Breast epithelium (tissue), 3 donors: ENCODE data around the gene ATP11C.

Source experiments
- POLR2A ChIP-seq: fragments of 450-650 bp; IDR thresholded peaks from one replicate; pipeline ENCODE4 v1.6.1; 2016; ENCODE audit warnings: antibody characterized with exemption, mild to moderate bottlenecking, moderate library complexity
- POLR2AphosphoS5 ChIP-seq, 3 donors: sonication (generic); formaldehyde crosslinking; IDR thresholded peaks; one replicate each; pipeline ENCODE4 v1.6.1; 2017; ENCODE audit warnings: antibody characterized with exemption in 3 of 3
- TF ChIP-seq, protein P1 (sequence below), 3 donors: fragments of 450-650 bp; IDR thresholded peaks; one replicate each; pipeline ENCODE4 v1.5.1; 2016 to 2017; ENCODE audit warnings: antibody characterized with exemption in 3 of 3, mild to moderate bottlenecking in 3 of 3, moderate library complexity in 3 of 3

DNA sequence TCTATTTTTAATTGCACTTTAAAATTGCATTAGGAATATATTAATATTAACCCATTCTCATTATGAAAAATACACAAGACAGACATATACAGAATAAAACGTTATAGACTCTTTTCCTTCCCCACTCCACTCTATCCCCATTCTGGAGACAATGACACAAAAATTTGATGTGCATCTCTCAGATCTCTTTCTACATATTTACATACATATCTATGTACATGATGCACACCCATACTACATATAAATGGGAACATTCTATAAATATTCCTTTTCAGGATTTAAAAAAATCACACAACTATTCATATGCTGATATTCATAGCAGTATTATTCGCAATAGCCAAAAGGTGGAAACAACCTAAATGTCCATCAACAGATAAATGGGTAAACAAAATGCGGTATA is 34.9 kb upstream of the ATP11C start:
- TF ChIP-seq POLR2AphosphoS5 (IDR thresholded peaks at IDR 0.05) (no peak), POLR2A (no peak)
- TF ChIP-seq, protein P1, sequence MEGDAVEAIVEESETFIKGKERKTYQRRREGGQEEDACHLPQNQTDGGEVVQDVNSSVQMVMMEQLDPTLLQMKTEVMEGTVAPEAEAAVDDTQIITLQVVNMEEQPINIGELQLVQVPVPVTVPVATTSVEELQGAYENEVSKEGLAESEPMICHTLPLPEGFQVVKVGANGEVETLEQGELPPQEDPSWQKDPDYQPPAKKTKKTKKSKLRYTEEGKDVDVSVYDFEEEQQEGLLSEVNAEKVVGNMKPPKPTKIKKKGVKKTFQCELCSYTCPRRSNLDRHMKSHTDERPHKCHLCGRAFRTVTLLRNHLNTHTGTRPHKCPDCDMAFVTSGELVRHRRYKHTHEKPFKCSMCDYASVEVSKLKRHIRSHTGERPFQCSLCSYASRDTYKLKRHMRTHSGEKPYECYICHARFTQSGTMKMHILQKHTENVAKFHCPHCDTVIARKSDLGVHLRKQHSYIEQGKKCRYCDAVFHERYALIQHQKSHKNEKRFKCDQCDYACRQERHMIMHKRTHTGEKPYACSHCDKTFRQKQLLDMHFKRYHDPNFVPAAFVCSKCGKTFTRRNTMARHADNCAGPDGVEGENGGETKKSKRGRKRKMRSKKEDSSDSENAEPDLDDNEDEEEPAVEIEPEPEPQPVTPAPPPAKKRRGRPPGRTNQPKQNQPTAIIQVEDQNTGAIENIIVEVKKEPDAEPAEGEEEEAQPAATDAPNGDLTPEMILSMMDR (IDR thresholded peaks at IDR 0.05): no peak
